Fibroblast of skin of scalp (primary cell): ENCODE results near the gene CACNA1E.

Source experiments
- DNase-seq: peaks from one replicate; pipeline ENCODE4 v3.0.0-alpha.2; 2013

The CACNA1E gene

GRCh38 chr1:181587870-181588438 lies 104.6 kb downstream of the CACNA1E start:
- DNase-seq, result peak; percentile 9

GRCh38 chr1:181588631-181589030 lies 105.3 kb downstream of the CACNA1E start:
- no peak for DNase-seq

- DNase-seq, result no peak
Measured at GRCh38 chr1:181592255-181592859, 109.0 kb downstream of the CACNA1E start.

- DNase-seq, result no peak
Measured at GRCh38 chr1:181593042-181593441, 109.7 kb downstream of the CACNA1E start.

GRCh38 chr1:181594553-181594952 lies 111.2 kb downstream of the CACNA1E start:
- DNase-seq, result no peak

- DNase-seq, result no peak
Measured at GRCh38 chr1:181595234-181595633, 111.9 kb downstream of the CACNA1E start.

- DNase-seq, result no peak
Measured at GRCh38 chr1:181601186-181601950, 118.1 kb downstream of the CACNA1E start.

- no peak for DNase-seq
Measured at GRCh38 chr1:181603735-181604410, 120.6 kb downstream of the CACNA1E start.

GRCh38 chr1:181604482-181605249 lies 121.3 kb downstream of the CACNA1E start:
- no peak for DNase-seq

- no peak for DNase-seq
Measured at GRCh38 chr1:181607524-181607923, 124.2 kb downstream of the CACNA1E start.

GRCh38 chr1:181608386-181608785 lies 125.1 kb downstream of the CACNA1E start:
- DNase-seq, result no peak

- DNase-seq, result no peak
Measured at GRCh38 chr1:181608948-181609347, 125.6 kb downstream of the CACNA1E start.

- DNase-seq, result no peak
Measured at GRCh38 chr1:181612100-181612499, 128.8 kb downstream of the CACNA1E start.

GRCh38 chr1:181618559-181618958 lies 135.2 kb downstream of the CACNA1E start:
- no peak for DNase-seq

- DNase-seq, result no peak
Measured at GRCh38 chr1:181620183-181620582, 136.9 kb downstream of the CACNA1E start.

- no peak for DNase-seq
Measured at GRCh38 chr1:181623850-181624249, 140.5 kb downstream of the CACNA1E start.

- no peak for DNase-seq
Measured at GRCh38 chr1:181626279-181626938, 143.1 kb downstream of the CACNA1E start.

GRCh38 chr1:181630398-181630797 lies 147.1 kb downstream of the CACNA1E start:
- DNase-seq, result no peak

- DNase-seq, result no peak
Measured at GRCh38 chr1:181630838-181631237, 147.5 kb downstream of the CACNA1E start.

- no peak for DNase-seq
Measured at GRCh38 chr1:181632492-181632891, 149.2 kb downstream of the CACNA1E start.

- no peak for DNase-seq
Measured at GRCh38 chr1:181632960-181633359, 149.6 kb downstream of the CACNA1E start.

GRCh38 chr1:181635110-181635509 lies 151.8 kb downstream of the CACNA1E start:
- no peak for DNase-seq
